ENCODE measurements around the gene TTC34.
A peak's percentile ranks its signal among the peaks of the same experiment; 100 is the strongest.

TTC34 gene

GRCh38 chr1:2587071-2587859 lies 214.2 kb downstream of the TTC34 start:
- peak in 1 of 2 experiments; percentile 32 for DNase-seq

DNA sequence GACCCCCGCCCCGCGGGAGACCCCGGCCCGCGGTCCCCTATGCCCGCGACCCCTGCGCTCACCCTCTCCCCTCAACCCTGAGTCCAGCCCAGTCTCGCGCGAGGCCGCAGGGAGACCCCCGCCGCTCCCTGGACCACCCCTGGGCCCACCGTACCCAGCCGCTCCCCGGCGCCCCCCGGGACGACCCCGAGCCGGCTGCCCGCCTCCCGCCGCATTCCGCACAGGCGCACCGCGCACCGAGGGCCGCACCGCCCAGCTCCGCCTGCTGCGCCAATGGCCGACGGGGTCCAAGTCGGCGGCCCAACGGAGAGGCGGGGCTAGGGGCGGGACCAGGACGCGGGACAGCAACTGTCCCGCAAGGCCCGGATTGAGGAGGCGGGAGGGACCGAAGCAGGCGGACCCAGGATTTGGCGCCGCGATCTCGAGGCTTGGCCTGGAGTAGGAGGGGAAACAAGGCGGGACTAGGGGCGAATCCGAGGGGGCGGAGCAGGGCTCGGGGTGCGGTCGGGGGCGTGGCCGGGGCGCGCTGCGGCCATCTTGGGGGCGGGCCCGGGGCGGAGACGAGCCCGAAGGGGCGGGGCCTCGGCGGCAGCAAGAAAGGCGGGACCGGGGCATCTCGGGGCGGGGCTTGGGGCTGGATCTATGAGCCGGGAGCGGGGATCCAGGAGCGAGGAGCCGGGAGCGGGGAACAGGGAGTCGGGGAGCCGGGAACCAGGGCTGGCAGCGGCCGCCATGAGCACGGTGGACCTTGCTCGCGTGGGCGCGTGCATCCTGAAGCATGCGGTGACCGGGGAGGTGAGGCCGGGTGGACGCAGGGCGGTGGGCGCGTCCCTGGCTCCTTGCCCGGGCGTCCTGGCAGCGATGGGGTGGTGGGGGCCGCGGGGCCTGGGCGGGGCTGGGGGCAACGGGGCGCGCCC lies 215.1 kb downstream of the TTC34 start, which contains the start of gene PRXL2B:
Gene PRXL2B (plus strand): TSS at position 624 of the 917 bp plus-strand sequence. CDS start 109 bp downstream, at position 733.
- DNase-seq, result peak; percentile 97 to 99
